ENCODE results near the gene CYP2D6. TPM values are rescaled to one million over a fixed set of nuclear protein-coding genes. Genes with fewer than 3 reads are reported as not detected.

The CYP2D6 gene
- total RNA-seq, 4 donors from 2014 or later: 1.2 to 9.7 (median 3.3) TPM

GRCh38 chr22:42156598-42156997, 26.0 kb upstream of the CYP2D6 start:
- intact Hi-C loops (cut with DNase I; ENCODE audit: low total_unique reads) (no loop called here), in situ Hi-C loops (cut with MboI; ENCODE audit: low pct_ligation_motif_present in 1 of 4, low pct_unique_long_range_greater_than_20kb in 1 of 4, low sequenced_read_pairs in 3 of 4) (no loop called here)
- Histone ChIP-seq H3K4me3 (no peak overlapping the region), H3K4me1 (peaks cover 0 to 14% (median 2%) of the 10 kb centered on the region in 4 donors), H3K9me3 (no peaks in the 10 kb centered on the region), H3K27ac (no peak overlapping the region), H3K36me3 (no peaks in the 10 kb centered on the region), H3K27me3 (no peaks in the 10 kb centered on the region)
- TF ChIP-seq EP300 (IDR thresholded peaks at IDR 0.05; ENCODE audit: low read depth) (no peak), POLR2A (IDR thresholded peaks at IDR 0.05) (no peak), POLR2AphosphoS5 (IDR thresholded peaks at IDR 0.05) (no peak)
- TF ChIP-seq, protein P1, sequence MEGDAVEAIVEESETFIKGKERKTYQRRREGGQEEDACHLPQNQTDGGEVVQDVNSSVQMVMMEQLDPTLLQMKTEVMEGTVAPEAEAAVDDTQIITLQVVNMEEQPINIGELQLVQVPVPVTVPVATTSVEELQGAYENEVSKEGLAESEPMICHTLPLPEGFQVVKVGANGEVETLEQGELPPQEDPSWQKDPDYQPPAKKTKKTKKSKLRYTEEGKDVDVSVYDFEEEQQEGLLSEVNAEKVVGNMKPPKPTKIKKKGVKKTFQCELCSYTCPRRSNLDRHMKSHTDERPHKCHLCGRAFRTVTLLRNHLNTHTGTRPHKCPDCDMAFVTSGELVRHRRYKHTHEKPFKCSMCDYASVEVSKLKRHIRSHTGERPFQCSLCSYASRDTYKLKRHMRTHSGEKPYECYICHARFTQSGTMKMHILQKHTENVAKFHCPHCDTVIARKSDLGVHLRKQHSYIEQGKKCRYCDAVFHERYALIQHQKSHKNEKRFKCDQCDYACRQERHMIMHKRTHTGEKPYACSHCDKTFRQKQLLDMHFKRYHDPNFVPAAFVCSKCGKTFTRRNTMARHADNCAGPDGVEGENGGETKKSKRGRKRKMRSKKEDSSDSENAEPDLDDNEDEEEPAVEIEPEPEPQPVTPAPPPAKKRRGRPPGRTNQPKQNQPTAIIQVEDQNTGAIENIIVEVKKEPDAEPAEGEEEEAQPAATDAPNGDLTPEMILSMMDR (IDR thresholded peaks at IDR 0.05): no peak
- DNase-seq: no peak
- 88 to 100% methylated on average over 2 to 5 of the region's 5 CpGs for WGBS, 2 donors (ENCODE audit: low coverage in 1 of 2)

DNA sequence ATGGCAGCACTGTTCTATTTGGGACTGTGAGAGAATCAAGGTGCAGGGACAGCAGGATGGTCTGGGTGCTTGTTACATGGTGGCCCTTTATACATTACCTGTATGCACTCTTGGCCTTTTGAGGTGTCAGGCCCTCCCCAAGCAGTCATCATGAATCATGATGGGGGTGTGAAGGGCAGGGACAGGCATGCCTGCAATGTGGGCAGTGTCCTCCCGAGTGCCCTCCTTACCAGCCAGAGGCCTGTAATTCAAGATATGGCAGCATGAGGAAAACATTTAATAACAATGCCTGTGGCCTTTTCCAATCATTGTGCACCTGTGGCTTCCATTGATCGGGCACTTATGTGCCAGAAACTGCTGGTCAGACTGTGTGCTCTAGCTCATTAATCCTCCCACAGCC, 25.5 kb upstream of the CYP2D6 start:
- H3K9me3 ChIP-seq: no peaks in the 10 kb centered on the region
- H3K27me3 ChIP-seq: no peaks in the 10 kb centered on the region
- H3K36me3 ChIP-seq: no peaks in the 10 kb centered on the region
- H3K4me1 ChIP-seq: peaks cover 0 to 11% (median 2%) of the 10 kb centered on the region in 4 donors
- TF ChIP-seq POLR2AphosphoS5 (IDR thresholded peaks at IDR 0.05) (no peak), POLR2A (IDR thresholded peaks at IDR 0.05) (no peak), EP300 (IDR thresholded peaks at IDR 0.05; ENCODE audit: low read depth) (no peak)
- TF ChIP-seq, protein P1 (IDR thresholded peaks at IDR 0.05): no peak
- WGBS, 2 donors (ENCODE audit: low coverage in 1 of 2): 85% methylated on average over 2 of the region's 2 CpGs; no CpG with 5 or more reads in 1 of the 2 donors
- H3K27ac ChIP-seq: no peak overlapping the region
- in situ Hi-C loops (cut with MboI; ENCODE audit: low pct_ligation_motif_present in 1 of 4, low pct_unique_long_range_greater_than_20kb in 1 of 4, low sequenced_read_pairs in 3 of 4): no loop called here
- intact Hi-C loops (cut with DNase I; ENCODE audit: low total_unique reads): no loop called here
- H3K4me3 ChIP-seq: no peak overlapping the region
- no peak for DNase-seq

- Histone ChIP-seq H3K4me3 (no peak overlapping the region), H3K9me3 (no peaks in the 10 kb centered on the region), H3K36me3 (no peaks in the 10 kb centered on the region), H3K27ac (no peak overlapping the region), H3K4me1 (peaks cover 0 to 11% (median 2%) of the 10 kb centered on the region in 4 donors), H3K27me3 (no peaks in the 10 kb centered on the region)
- no peak for TF ChIP-seq POLR2A (IDR thresholded peaks at IDR 0.05)
- TF ChIP-seq, protein P1 (IDR thresholded peaks at IDR 0.05): no peak
- TF ChIP-seq EP300 (IDR thresholded peaks at IDR 0.05; ENCODE audit: low read depth): no peak
- TF ChIP-seq POLR2AphosphoS5 (IDR thresholded peaks at IDR 0.05): no peak
- 99% methylated on average over 5 of the region's 7 CpGs; no CpG with 5 or more reads in 1 of the 2 donors for WGBS, 2 donors (ENCODE audit: low coverage in 1 of 2)
- intact Hi-C loops (cut with DNase I; ENCODE audit: low total_unique reads): no loop called here
- DNase-seq: no peak
- in situ Hi-C loops (cut with MboI; ENCODE audit: low pct_ligation_motif_present in 1 of 4, low pct_unique_long_range_greater_than_20kb in 1 of 4, low sequenced_read_pairs in 3 of 4): no loop called here
These were observed 24.5 kb upstream of the CYP2D6 start for GRCh38 chr22:42155053-42155543.

- in situ Hi-C loops (cut with MboI; ENCODE audit: low pct_ligation_motif_present in 1 of 4, low pct_unique_long_range_greater_than_20kb in 1 of 4, low sequenced_read_pairs in 3 of 4) (no loop called here), intact Hi-C loops (cut with DNase I; ENCODE audit: low total_unique reads) (no loop called here)
- no peak overlapping the region for H3K27ac ChIP-seq
- no peaks in the 10 kb centered on the region for H3K36me3 ChIP-seq
- no peak overlapping the region for H3K4me3 ChIP-seq
- H3K9me3 ChIP-seq: no peaks in the 10 kb centered on the region
- DNase-seq: no peak
- WGBS, 2 donors (ENCODE audit: low coverage in 1 of 2): 95 to 100% methylated on average over 7 to 12 of the region's 12 CpGs
- TF ChIP-seq, protein P1 (IDR thresholded peaks at IDR 0.05): no peak
- TF ChIP-seq POLR2A (IDR thresholded peaks at IDR 0.05) (no peak), POLR2AphosphoS5 (IDR thresholded peaks at IDR 0.05) (no peak), EP300 (IDR thresholded peaks at IDR 0.05; ENCODE audit: low read depth) (no peak)
- no peaks in the 10 kb centered on the region for H3K27me3 ChIP-seq
- peaks cover 0 to 10% (median 2%) of the 10 kb centered on the region in 4 donors for H3K4me1 ChIP-seq
These were observed 23.9 kb upstream of the CYP2D6 start for GRCh38 chr22:42154293-42155052.

Measured in transverse colon (tissue), 4 donors.